ENCODE results near the gene AP1S2. TPM values are rescaled to one million over a fixed set of nuclear protein-coding genes. Genes with fewer than 3 reads are reported as not detected.

AP1S2 gene
- total and polyA plus RNA-seq, 2 donors from 2014 or later = 13.7 to 28.7 TPM

- H3K36me3 ChIP-seq (ENCODE audit: control insufficient read depth in 2 of 3, insufficient read depth in 3 of 3, low read length in 3 of 3) = no peaks in the 10 kb centered on the region
- H3K4me1 ChIP-seq (ENCODE audit: control insufficient read depth in 2 of 3, insufficient read depth in 2 of 3, low read depth in 1 of 3, low read length in 3 of 3) = no peaks in the 10 kb centered on the region
- no peak overlapping the region for H3K9ac ChIP-seq (ENCODE audit: low read length in 3 of 3)
- DNase-seq (no peak), FAIRE-seq (no peak)
- H3K27ac ChIP-seq (ENCODE audit: low read depth in 2 of 2, low read length in 2 of 2) = no peak overlapping the region
- H3K27me3 ChIP-seq (ENCODE audit: control insufficient read depth, insufficient read depth, low read length) = peaks cover 9% of the 10 kb centered on the region
- intact Hi-C loops (cut with DNase I) = no loop called here
- TF ChIP-seq CTCF (IDR thresholded peaks at IDR 0.05; ENCODE audit: borderline replicate concordance, extremely low read depth, insufficient read depth) = no peak
- no peak overlapping the region for H3K4me3 ChIP-seq (ENCODE audit: low read length in 3 of 3)
- H3K9me3 ChIP-seq (ENCODE audit: control insufficient read depth in 2 of 3, insufficient read depth in 1 of 3, low read length in 3 of 3) = no peaks in the 10 kb centered on the region
Measured at GRCh38 chrX:15869695-15870094, 15.1 kb upstream of the AP1S2 start.

- H3K9me3 ChIP-seq (ENCODE audit: control insufficient read depth in 2 of 3, insufficient read depth in 1 of 3, low read length in 3 of 3) = no peaks in the 10 kb centered on the region
- H3K36me3 ChIP-seq (ENCODE audit: control insufficient read depth in 2 of 3, insufficient read depth in 3 of 3, low read length in 3 of 3) = no peaks in the 10 kb centered on the region
- TF ChIP-seq CTCF (IDR thresholded peaks at IDR 0.05; ENCODE audit: borderline replicate concordance, extremely low read depth, insufficient read depth) = no peak
- no peak overlapping the region for H3K27ac ChIP-seq (ENCODE audit: low read depth in 2 of 2, low read length in 2 of 2)
- no peak overlapping the region for H3K4me3 ChIP-seq (ENCODE audit: low read length in 3 of 3)
- DNase-seq (no peak), FAIRE-seq (no peak)
- H3K4me1 ChIP-seq (ENCODE audit: control insufficient read depth in 2 of 3, insufficient read depth in 2 of 3, low read depth in 1 of 3, low read length in 3 of 3) = no peaks in the 10 kb centered on the region
- no peak overlapping the region for H3K9ac ChIP-seq (ENCODE audit: low read length in 3 of 3)
- intact Hi-C loops (cut with DNase I) = no loop called here
- peaks cover 9% of the 10 kb centered on the region for H3K27me3 ChIP-seq (ENCODE audit: control insufficient read depth, insufficient read depth, low read length)
Measured at GRCh38 chrX:15866147-15866546, 11.5 kb upstream of the AP1S2 start.

GRCh38 chrX:15864629-15865028 is 10.0 kb upstream of the AP1S2 start:
- no peaks in the 10 kb centered on the region for H3K36me3 ChIP-seq (ENCODE audit: control insufficient read depth in 2 of 3, insufficient read depth in 3 of 3, low read length in 3 of 3)
- TF ChIP-seq CTCF (IDR thresholded peaks at IDR 0.05; ENCODE audit: borderline replicate concordance, extremely low read depth, insufficient read depth) = no peak
- DNase-seq (no peak), FAIRE-seq (no peak)
- no peaks in the 10 kb centered on the region for H3K4me1 ChIP-seq (ENCODE audit: control insufficient read depth in 2 of 3, insufficient read depth in 2 of 3, low read depth in 1 of 3, low read length in 3 of 3)
- H3K4me3 ChIP-seq (ENCODE audit: low read length in 3 of 3) = no peak overlapping the region
- no peaks in the 10 kb centered on the region for H3K9me3 ChIP-seq (ENCODE audit: control insufficient read depth in 2 of 3, insufficient read depth in 1 of 3, low read length in 3 of 3)
- intact Hi-C loops (cut with DNase I) = no loop called here
- H3K27me3 ChIP-seq (ENCODE audit: control insufficient read depth, insufficient read depth, low read length) = peaks cover 9% of the 10 kb centered on the region
- H3K9ac ChIP-seq (ENCODE audit: low read length in 3 of 3) = no peak overlapping the region
- H3K27ac ChIP-seq (ENCODE audit: low read depth in 2 of 2, low read length in 2 of 2) = no peak overlapping the region

GRCh38 chrX:15864023-15864422 is 9.4 kb upstream of the AP1S2 start:
- H3K4me1 ChIP-seq (ENCODE audit: control insufficient read depth in 2 of 3, insufficient read depth in 2 of 3, low read depth in 1 of 3, low read length in 3 of 3) = no peaks in the 10 kb centered on the region
- intact Hi-C loops (cut with DNase I) = no loop called here
- no peak overlapping the region for H3K27ac ChIP-seq (ENCODE audit: low read depth in 2 of 2, low read length in 2 of 2)
- H3K36me3 ChIP-seq (ENCODE audit: control insufficient read depth in 2 of 3, insufficient read depth in 3 of 3, low read length in 3 of 3) = no peaks in the 10 kb centered on the region
- no peak for TF ChIP-seq CTCF (IDR thresholded peaks at IDR 0.05; ENCODE audit: borderline replicate concordance, extremely low read depth, insufficient read depth)
- no peak for FAIRE-seq
- peaks cover 9% of the 10 kb centered on the region for H3K27me3 ChIP-seq (ENCODE audit: control insufficient read depth, insufficient read depth, low read length)
- no peak for DNase-seq
- H3K4me3 ChIP-seq (ENCODE audit: low read length in 3 of 3) = no peak overlapping the region
- no peaks in the 10 kb centered on the region for H3K9me3 ChIP-seq (ENCODE audit: control insufficient read depth in 2 of 3, insufficient read depth in 1 of 3, low read length in 3 of 3)
- no peak overlapping the region for H3K9ac ChIP-seq (ENCODE audit: low read length in 3 of 3)

All from kidney (tissue), 14 donors.